HG03045 (cell line): ENCODE data around the gene KLRC3.
"Not testable (repeated sequence)": the region's sequence is repeated elsewhere in the genome, so short reads cannot be mapped to it uniquely, and the experiment has no call there.

Experiments used
- ATAC-seq: cut with Tn5 transposase; IDR thresholded peaks from one replicate; pipeline ENCODE4 v1.9.1; 2021; ENCODE audit warnings: mild to moderate bottlenecking, moderate library complexity; ENCODE audit not compliant: unreplicated experiment

KLRC3 gene

DNA sequence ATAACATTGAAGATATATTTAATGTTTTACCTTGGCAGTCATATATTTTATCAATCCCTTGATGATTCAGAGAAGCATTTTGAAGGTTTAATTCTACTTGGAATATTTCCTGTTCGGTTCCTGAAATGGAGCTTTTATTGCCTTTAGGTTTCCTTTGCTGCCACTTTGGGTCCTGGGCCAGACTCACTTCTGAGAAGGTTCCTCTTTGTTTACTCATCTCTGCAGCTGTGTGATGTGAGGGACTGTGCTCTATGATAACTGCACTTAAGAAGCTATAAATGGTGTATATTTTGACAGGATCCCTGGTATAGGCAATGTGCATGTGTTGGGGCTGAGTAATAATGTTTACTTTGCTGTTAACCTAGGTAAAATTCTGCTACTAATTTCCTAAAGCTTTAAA is at the start of gene KLRC3:
KLRC3 (minus strand) TSS at position 262 of the 400 bp plus-strand sequence; CDS start at position 217, 45 bp downstream.
- not testable (repeated sequence) for ATAC-seq

DNA sequence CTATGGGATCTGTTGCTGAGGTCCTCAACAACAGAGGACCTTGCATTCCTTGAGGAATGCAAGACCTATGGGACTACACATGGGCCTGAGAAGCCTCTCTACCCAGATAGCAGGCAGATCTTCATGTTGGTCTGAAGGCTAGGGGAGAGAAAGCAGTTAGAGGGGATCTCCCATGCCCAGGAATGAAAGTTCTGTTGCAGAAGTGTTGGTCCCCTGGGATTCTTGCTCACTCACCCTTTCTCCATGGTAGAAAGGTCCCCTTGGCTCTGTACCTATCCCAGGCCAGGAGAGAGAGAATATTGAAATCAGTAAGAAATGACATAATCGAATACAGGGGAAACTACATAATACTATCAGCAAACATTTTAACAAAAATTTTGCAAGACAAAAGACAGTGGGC is 49.3 kb upstream of the KLRC3 start:
- no peak for ATAC-seq

DNA sequence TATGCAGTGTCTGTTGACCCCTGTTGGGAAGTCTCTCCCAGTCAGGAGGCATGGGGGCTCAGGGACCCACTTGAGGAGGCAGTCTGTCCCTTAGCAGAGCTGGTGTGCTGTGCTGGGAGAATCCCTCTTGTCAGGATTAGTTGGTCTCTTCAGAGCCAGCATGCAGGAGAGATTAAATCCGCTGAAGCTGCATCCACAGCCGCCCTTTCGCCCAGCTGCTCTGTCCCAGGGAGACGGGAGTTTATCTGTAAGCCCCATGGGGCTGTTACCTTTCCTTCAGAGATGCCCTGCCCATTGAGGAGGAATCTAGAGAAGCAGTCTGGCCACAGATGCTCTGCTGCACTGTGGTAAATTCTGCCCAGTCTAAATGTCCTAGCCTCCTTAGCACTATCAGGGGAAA is 45.9 kb upstream of the KLRC3 start:
- ATAC-seq = no peak

DNA sequence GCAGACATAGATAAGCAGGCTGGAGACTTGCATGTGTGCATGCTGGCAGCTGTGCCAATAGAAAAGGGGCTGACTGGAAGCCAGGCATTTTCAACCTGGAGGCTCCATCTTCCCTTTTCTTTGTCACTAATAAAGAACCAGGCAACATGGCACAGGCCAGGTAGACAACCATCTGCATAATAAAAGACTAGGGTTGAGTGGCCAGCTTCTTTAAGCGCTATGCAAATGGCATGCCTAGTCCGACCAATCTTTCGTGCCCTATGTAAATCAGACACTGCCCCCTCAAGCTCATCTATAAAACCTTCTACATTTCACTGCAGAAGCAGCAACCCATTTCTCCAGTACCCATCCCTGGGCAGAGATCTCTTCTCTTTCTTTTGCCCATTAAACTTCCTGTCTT is 37.4 kb upstream of the KLRC3 start:
- no peak for ATAC-seq

DNA sequence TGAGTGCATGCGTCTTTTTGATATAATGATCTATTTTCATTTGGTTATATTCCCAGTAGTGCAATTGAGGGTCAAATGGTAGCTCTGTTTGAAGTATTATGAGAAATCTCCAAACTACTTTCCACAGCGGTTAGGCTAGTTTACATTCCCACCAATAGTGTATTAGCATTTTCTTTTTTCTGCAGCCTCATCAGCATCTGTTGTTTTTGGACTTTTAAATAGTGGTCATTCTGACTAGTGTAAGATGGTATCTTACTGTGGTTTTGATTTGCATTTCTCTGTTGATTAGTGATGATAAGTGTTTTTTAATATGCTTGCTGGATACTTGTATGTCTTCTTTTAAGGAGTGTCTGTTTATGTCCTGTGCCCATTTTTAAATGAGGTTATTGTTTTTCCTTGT is 36.5 kb upstream of the KLRC3 start:
- no peak for ATAC-seq

DNA sequence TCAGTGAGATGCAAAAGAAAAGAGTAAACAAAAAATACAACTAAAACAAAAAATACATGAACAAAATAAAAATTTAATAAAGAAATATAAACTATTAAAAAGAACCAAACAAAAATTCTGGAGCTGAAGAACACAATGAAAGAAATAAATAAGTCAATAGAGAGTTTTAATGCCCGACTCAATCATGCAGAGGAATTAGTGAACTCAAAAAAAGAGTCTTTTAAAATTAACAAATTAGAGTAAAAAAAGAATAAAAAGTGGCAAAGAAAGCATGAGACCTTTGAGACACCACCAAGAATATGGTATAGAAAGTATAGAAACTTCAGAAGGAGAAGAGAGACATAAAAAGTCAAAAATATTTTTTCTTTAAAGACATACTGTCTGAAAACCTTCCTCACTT is 35.4 kb upstream of the KLRC3 start:
- ATAC-seq = no peak

DNA sequence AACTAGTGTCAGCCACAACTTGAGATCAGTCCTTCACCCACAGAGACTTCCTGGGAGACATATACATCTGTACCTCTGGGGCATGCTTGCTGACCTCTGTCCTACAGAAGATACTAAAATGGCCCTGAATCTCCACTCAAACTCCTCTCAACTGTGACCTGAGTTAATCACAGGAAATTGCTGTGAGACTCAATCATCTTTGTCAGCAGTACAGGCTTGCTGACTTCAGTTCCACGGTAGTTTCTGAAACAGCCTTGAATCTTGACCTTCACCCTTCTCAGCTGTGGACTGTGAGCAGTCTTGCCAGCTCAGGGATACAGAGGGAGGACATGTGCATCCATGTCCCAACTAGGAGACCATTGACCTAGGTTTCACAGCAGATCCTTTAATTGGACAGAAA is 34.1 kb upstream of the KLRC3 start:
- ATAC-seq = no peak

DNA sequence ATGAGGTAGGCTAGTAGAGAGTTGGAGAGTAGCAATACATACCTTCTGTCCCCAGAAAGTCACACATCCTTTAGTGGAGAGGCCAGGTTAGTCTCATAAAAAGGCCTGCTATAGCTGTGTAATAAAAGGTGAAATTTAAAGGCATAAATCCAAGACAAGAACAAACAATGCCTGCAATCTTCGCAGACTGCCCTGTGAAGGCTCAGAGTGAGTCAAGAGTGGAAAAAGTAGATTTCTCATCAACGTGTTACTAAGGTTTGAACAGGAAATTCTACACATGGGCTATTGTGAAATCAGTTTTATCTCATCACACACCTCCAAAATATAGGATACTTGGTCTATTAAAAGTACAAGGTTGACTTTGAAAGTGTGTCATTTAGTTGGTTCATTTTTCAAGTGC is 32.8 kb upstream of the KLRC3 start, which contains the start of gene KLRC1:
KLRC1 (minus strand) TSS at position 222 of the 400 bp plus-strand sequence. CDS start 2,221 bp downstream, outside the sequence.
- no peak for ATAC-seq

DNA sequence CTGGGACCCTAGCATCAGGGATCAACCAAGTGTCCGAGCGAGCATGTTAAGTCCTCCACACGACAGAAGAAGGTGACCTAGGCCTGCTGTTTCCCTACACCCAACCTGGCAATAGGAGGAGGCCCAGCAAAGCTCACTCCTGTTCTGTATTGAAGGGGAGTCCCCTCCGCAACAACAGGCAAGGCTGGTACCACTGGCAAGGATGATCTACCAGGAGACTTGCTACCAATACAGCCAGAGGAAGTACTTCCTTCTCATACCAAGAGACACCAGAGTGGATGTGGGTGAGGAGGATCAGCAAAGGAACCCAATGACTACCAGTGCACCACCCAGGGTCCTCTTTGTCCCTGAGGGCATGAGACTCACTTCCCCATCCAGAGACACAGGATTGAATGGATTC is 27.8 kb upstream of the KLRC3 start:
- ATAC-seq = no peak

DNA sequence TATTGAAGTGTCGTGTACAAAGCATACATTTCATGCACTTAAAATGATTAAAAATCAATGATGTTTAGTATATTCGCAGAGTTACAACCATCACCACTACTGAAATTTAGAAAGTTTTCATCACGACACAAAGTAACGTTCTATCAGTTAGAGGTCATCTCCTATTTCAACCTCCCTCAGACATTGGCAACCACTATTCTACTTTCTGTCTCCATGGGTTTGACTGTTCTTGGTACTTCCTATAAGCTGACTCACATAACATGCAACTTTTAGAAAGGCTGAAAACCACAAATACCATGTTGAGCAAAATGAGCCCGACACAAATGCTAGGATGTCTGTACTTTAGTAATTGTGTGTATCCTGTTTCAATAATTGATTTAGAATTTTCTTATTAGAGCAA is 25.7 kb upstream of the KLRC3 start:
- ATAC-seq = not testable (repeated sequence)

DNA sequence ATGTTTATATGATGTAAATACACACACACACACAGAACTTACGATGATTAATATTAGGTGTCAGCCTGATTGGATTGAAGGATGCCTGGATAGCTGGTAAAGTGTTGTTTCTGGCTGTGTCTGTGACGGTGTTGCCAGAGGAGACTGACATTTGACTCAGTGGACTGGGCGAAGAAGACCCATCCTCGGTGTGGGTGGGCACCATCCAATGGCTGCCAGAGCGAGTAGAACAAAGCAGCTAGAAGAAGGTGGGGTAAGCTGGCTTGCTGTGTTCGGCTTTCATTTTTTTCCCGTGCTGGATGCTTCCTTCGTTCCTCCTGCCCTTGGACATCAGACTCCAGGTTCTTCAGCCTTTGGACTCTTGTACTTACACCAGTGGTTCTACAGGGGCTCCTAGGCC is 20.7 kb upstream of the KLRC3 start:
- not testable (repeated sequence) for ATAC-seq

DNA sequence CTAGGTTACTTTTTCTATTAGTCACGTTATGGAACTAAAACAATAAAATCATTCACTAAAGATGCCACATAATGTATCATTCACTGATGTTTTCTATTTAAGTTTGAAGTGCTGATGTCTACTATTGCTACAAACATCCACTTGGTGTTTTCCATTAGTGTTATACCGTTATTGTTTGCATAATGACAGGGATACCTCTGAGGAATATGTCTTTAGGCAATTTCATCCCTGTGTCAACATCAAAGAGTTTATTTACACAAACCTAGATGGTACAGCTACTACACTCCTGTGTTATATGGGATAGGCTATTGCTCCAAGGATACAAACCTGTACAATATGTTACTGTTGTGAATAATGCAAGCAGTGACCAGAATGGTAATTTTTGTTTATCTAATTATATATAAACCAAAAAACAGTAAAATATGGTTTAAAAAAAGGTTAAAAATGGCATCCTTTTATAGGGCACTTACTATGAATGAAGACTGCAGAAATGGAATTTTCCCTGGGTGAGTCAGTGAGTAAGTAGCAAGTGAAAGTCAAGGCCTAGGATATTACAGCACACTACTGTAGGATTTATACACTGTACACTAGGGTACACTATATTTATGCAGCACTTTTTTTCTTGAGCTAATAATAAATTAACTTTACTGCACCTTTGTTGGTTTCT is 19.3 kb upstream of the KLRC3 start:
- ATAC-seq = not testable (repeated sequence)

DNA sequence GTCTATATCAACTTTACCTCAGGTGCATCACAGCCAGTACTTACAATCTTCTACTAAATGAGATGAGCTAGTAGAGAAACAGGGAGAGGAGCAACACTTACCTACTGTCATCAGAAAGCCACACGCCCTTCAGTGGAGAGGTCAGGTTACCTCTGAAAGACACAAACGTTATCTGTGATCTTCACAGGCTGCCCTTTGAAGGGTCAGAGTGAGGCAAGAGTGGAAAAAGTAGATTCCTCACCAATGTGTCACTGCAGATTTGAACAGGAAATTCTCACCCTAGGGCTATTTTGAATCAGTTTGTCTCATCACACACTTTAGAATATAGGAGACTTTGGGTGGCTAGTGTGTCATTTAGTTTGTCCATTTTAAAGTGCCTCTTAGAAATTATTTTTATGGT is 17.2 kb upstream of the KLRC3 start:
- ATAC-seq = not testable (repeated sequence)

DNA sequence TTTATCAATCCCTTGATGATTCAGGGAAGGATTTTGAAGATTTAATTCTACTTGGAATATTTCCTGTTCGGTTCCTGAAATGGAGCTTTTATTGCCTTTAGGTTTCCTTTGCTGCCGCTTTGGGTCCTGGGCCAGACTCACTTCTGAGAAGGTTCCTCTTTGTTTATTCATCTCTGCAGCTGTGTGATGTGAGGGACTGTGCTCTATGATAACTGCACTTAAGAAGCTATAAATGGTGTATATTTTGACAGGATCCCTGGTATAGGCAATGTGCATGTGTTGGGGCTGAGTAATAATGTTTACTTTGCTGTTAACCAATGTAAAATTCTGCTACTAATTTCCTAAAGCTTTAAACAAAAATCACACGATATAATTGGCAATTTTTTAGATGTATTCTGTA is 15.4 kb upstream of the KLRC3 start, which contains the start of gene KLRC2:
KLRC2 (minus strand) TSS at position 195 of the 400 bp plus-strand sequence; CDS start at position 171, 24 bp downstream.
- not testable (repeated sequence) for ATAC-seq

DNA sequence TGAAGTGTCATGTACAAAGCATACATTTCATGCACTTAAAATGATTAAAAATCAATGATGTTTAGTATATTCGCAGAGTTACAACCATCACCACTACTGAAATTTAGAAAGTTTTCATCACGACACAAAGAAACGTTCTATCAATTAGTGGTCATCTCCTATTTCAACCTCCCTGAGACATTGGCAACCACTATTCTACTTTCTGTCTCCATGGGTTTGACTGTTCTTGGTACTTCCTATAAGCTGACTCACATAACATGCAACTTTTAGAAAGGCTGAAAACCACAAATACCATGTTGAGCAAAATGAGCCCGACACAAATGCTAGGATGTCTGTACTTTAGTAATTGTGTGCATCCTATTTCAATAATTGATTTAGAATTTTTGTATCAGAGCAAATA is 10.2 kb upstream of the KLRC3 start:
- not testable (repeated sequence) for ATAC-seq

DNA sequence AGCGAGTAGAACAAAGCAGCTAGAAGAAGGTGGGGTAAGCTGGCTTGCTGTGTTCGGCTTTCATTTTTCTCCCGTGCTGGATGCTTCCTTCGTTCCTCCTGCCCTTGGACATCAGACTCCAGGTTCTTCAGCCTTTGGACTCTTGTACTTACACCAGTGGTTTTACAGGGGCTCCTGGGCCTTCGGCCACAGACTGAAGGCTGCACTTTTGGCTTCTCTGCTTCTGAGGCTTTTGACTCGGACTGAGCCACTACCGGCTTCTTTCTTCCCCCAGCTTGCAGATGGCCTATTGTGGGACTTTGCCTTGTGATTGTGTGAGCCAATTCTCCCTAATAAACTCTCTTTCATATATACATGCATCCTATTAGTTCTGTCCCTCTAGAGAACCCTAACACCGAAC is 5.5 kb upstream of the KLRC3 start:
- not testable (repeated sequence) for ATAC-seq

DNA sequence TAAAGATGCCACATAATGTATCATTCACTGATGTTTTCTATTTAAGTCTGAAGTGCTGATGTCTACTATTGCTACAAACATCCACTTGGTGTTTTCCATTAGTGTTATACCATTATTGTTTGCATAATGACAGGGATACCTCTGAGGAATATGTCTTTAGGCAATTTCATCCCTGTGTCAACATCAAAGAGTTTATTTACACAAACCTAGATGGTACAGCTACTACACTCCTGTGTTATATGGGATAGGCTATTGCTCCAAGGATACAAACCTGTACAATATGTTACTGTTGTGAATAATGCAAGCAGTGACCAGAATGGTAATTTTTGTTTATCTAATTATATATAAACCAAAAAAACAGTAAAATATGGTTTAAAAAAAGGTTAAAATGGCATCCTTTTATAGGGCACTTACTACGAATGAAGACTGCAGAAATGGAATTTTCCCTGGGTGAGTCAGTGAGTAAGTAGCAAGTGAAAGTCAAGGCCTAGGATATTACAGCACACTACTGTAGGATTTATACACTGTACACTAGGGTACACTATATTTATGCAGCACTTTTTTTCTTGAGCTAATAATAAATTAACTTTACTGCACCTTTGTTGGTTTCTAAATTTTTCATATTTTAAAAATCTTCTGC is 4.0 kb upstream of the KLRC3 start:
- not testable (repeated sequence) for ATAC-seq

DNA sequence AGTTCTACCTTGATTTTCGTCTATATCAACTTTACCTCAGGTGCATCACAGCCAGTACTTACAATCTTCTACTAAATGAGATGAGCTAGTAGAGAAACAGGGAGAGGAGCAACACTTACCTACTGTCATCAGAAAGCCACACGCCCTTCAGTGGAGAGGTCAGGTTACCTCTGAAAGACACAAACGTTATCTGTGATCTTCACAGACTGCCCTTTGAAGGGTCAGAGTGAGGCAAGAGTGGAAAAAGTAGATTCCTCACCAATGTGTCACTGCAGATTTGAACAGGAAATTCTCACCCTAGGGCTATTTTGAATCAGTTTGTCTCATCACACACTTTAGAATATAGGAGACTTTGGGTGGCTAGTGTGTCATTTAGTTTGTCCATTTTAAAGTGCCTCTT is 1.8 kb upstream of the KLRC3 start:
- ATAC-seq = not testable (repeated sequence)

DNA sequence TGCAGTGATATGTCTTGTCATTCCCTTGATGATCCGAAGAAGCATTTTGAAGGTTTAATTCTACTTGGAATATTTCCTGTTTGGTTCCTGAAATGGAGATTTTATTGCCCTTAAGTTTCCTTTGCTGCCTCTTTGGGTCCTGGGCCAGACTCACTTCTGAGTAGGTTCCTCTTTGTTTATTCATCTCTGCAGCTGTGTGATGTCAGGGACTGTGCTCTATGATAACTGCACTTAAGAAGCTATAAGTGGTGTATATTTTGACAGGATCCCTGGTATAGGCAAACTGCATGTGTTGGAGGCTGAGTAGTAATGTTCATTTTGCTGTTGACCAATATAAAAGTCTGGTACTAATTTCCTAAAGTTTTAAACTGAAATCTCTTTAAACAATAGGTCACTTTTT is 11.0 kb downstream of the KLRC3 start, which contains the start of gene KLRC4:
KLRC4 (minus strand) TSS at position 366 of the 400 bp plus-strand sequence; CDS start at position 184, 182 bp downstream.
- no peak for ATAC-seq

DNA sequence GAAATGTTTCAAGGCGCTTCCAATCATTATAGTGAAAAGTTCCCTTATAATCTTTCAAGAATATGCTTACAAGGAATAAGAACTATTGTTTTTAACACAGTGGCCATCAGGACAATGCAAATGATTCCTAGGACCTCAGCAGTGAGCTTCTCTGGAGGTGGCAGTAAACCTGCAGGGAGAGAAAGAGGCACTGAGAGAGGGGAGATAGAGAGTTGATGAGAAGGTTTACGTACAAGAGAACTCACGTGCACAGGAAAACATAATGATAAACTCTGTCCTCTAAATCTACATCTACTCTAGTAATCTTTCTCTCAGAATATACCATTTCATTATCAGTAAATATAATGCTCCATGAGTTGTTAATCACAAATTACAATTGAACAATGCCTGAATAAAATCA is 11.6 kb downstream of the KLRC3 start:
- no peak for ATAC-seq

DNA sequence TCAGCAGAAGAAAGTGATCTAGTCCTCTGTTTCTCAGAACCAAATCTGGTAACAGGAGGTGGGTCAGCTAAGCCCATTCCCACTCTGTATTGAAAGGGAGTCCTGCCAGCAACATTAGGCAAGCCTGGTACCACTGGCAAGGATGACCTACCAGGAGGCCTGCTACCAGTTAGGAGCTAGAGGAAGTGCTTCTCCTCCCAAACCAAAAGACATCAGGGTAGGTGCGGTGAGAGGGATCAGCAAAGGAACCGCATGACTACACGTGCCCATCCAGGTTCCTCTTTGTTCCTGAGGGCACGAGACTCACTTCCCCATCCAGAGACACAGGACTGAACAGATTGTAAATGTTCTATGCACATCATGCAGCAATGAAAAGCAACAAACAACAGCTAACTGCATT is 13.7 kb downstream of the KLRC3 start:
- no peak for ATAC-seq

DNA sequence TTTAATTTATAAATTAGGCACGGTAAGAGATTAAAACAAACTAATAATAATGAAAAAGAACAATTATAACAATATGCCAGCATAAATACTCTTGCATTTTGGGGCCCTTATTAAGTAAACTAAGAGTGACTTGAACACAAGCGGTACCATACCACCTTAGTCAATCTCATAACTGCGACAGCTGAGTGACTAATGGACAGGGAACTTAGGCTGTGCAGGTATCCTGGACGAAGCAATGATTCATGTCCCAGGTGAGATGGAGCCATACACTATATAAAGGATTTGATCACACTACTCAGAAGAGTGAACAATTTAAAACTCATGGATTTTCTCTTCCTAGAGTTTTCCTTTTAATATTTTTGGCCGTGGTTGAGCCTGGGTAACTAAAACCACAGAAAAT is 15.1 kb downstream of the KLRC3 start:
- no peak for ATAC-seq
